GM15510 (cell line): Measurements from ENCODE around the gene SOS2.

Experiments used
- POLR2A ChIP-seq: IDR thresholded peaks from 3 replicates; pipeline ENCODE4 v1.6.1; 2011; ENCODE audit warnings: borderline replicate concordance; ENCODE audit not compliant: insufficient read length; ENCODE audit errors: extremely low read depth

SOS2 gene

DNA sequence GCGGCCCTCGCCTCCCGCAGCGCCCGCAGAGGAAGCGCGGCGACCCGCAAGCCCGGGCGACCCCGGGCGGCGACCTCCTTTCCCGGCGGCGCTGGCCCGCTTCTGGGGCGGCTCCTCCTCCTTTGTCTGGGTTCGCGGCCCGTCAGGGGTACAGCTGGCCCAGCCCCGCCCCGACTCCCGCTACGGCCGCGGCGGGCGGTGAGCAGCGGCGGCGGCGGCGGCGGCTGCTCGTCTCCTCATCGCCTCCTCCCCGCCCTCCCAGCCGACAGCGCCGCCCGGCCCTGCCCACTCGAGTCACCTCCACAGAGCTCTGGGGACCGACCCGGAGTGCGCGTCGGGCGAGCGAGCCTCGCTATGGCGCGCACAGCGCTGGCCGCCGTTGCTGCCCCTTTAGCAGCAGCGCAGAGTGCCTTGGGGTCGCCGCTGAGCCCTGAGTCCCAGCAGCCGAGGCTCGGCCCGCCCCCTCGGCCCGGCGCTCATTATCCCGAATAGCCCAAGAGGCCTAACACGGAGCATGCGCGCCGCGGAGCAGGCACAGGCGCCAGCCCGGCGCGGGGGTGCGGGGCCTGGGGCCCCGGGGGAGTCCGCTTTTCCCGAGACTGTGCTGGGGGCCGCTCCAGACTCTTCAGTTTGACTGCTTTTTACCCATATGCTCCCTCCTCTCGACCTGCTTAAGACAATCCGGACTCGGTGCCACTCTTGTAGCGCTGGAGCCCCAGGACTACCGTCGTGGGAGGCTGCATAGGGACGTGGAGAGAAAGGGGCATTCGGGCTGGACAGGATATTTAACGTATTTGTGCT is at the start of gene SOS2:
SOS2 (minus strand) TSS at position 104 of the 801 bp plus-strand sequence. CDS start 295 bp downstream, outside the sequence.
- peak; percentile 78 for TF ChIP-seq POLR2A

GRCh38 chr14:50272498-50272897 is 41.1 kb upstream of the SOS2 start:
- TF ChIP-seq POLR2A: no peak

DNA sequence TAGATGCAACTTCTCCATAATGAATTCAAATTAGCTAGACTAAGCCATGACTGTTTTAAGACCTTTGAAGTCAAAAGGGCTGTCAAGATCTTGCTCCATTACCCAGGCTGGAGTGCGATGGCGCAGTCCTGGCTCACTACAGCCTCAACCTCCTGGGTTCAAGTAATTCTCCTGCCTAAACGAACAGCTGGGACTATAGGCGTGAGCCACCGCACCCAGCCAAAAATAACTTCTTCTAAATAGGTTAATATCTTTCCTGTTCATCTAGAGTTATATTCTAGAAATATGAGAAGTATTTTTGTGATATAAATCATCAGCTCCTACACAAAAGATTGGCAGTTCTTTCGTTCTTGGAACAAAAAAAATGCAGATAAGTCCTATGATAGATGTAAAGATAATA is 39.6 kb upstream of the SOS2 start:
- TF ChIP-seq POLR2A: no peak

DNA sequence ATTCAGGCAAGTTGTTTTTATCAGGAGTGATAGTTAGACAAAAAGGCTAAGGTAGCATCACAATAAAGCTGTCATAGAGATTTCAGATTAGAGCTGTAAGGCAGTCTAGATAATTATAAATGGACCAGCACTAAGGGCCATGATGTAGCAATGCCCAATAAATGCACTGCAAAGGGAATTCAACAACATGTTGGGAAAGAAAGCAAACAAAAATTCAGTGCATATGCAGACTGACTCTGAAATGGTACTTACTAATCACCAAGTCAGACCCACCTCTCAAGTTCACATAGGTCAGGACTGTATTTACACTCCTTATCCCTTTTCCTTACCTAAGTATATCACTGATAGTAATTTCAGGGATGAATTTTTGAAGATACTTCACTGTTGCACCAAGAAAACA is 33.7 kb upstream of the SOS2 start:
- TF ChIP-seq POLR2A: no peak

DNA sequence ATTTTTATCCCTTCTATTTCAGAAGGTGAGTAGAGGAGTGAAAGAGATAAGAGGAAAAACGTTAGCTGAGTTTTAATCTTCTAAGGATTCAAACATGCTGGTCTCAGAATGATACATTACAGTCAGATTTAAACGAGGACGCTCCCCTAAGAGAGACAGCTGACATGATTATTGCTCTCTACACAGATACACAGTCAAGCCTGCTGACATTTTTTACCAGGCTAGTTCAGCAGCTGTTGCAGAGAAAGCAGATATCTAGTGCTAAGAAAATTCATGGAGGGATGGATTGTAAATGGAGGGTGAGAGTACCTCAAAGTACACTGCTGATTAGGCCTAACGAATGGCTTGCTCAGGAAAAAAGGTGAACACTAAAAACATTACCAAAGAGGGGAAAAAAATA is 31.9 kb upstream of the SOS2 start:
- no peak for TF ChIP-seq POLR2A

DNA sequence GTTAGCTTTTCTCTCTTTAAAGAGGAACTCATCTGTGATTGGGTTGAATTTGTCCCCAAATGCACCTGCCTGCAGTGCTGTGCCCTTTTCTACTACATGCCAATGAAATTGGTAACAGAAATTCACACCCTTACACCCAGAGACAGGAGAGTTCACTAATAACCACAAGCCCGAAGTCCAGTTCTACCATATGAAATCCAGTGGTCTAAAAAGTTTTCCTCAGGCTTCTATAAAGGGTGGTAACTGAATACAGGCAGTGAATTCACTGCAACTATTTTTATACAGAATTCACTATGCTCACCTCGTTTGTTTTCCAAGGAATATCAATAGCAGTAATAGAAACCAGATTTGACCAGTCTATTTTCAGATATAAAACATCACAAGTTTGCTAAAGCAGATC is 31.5 kb upstream of the SOS2 start:
- TF ChIP-seq POLR2A: no peak

DNA sequence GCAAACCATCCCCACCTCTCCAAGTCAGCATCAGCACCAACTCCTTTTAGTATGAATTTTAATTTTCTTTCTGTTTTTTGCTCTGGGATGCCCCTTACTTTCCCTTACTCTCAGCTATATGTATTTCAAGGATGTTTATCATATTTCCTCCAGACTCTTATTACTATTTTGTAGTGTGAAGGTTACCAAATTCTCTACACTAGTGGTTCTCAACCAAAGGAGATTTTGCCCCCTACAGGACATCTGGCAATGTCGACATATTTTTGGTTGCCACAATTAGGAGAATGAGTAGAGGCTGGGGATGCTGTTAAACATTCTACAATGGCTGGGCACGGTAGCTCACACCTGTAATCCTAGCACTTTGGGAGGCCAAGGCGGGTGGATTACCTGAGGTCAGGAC is 29.1 kb upstream of the SOS2 start:
- TF ChIP-seq POLR2A: no peak

GRCh38 chr14:50260072-50260471 is 28.7 kb upstream of the SOS2 start:
- no peak for TF ChIP-seq POLR2A

DNA sequence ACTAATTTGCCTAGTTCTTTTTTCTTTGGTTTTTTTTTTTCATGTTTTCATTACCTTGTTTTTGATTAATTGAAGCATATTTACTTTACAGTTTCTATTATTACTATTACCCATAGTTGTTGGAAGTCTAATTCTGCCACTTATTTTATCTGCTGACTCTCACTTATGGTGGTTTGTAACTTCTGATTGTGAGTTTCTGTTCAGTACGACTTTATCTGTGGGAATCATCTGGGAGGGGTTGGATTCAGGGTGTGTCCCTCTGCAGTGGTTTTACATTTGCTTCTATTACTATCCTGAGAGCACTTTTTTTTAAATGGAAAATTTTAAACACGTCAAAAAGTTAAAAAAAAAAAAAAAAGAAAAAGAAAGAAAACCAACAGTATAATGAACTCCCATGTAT is 26.4 kb upstream of the SOS2 start:
- TF ChIP-seq POLR2A: no peak

DNA sequence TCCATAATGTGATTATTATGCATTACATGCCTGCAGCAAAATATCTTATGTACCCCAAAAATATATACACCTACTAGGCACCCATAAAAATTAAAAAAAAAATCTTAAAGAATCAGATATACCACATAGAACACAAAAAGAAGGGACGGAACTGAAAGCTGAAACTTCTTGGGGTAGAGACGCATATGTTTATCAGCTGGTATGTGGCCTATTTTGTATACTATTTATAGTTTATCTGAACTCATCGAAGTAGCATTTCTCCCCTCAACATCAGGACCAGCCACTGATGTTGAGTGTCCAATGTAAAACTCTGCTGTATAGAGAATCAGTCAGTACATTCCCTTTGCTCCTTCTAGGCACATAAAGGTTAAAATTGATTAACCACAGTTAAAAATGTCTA is 22.9 kb upstream of the SOS2 start:
- TF ChIP-seq POLR2A: no peak

DNA sequence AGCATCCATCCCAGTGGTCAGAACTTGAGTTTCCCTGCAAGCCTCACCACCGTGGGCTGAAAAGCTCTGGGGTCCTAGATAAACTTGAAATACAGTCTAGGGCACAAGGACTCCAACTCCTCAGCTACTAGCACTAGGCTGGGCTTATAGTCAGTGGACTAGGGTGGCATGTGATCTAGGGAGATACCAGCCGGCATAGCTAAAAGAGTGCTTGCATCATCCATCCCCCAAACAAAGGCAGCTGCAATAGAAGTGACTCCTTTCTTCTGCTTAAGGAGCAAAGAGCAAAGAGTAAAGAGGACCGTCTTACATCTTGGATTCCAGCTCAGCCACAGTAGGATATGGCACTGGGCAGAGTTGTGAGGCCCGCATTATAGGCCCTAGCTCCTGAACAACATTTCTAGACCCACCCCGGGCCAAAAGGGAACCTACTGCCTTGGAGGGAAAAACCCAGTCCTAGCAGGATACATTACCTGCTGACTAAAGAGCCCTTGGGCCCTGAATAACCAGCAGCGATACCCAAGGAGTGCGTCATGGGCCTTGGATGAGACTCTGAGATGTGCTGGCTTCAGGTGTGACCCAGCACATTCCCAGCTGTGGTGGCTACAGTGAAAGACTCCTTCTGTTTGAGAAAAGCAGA is 17.9 kb upstream of the SOS2 start:
- TF ChIP-seq POLR2A: no peak

- no peak for TF ChIP-seq POLR2A
Observed at GRCh38 chr14:50247245-50247644, 15.9 kb upstream of the SOS2 start.

- no peak for TF ChIP-seq POLR2A
Observed at GRCh38 chr14:50242566-50243310, 11.4 kb upstream of the SOS2 start.

DNA sequence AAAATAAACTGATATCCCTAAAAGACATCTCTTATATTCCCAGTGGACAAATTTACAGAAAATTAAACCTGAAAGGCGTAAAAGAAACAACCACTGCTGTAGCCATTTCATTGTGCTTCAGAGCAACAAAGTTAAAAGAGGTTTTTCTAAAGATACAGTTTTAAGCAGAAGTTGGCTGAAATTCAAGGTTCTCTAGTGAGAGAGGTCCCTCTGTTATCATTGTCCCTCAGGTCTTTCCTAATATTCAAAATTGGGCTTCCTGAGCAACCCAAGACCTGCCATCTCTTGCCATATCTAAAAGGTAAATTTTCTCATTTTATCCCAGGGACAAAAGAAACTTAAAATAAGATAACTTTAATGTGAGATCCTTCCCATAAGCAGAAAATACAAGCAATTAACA is 10.7 kb upstream of the SOS2 start:
- no peak for TF ChIP-seq POLR2A

DNA sequence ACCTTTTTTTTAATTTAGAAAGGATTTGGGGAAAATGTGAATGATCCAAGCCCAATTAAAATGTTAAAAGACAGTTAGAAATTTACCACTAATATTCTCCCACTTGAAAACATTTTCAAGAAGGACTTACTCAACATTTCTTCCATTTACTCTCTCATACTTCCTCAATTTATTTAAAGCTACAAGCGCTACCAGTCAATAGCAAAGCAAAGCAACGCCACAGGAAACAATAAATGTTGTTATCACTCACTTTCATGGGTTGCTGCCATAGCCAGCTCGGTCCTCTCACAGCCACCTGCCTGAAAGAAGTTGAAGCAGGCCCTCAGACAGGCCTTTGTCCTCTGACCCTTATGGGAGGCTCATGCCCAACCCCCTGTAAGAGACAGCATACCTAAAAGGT is 6.0 kb upstream of the SOS2 start:
- no peak for TF ChIP-seq POLR2A

GRCh38 chr14:50233951-50234250 is 2.5 kb upstream of the SOS2 start:
- no peak for TF ChIP-seq POLR2A
